ENCODE data around the gene ANO1. TPM values are rescaled to one million over a fixed set of nuclear protein-coding genes. Genes with fewer than 3 reads are reported as not detected.
A peak's percentile ranks its signal among the peaks of the same experiment; 100 is the strongest.

ANO1 gene
- total RNA-seq, 4 donors from 2014 or later, result 1.1 to 27.2 (median 4.2) TPM

DNA sequence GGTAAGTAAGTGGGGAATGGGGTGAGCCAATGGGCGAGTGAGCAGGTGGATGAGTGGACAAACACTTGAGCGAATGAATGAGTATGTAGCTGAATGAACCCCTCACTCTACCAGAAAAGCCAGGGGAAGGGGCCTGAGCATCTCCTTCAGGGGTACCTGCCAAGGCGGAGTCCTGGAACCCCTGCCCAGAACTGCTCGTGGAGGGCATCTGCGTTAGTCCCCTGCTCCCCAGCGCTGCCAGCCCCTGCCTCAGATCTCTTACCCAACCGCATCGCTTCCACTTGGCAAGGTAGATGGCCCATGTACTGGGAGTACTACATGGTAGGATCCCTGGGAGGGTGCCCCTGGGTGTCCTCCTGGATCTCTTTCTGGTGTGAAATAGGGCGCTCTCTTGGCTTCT is 7.4 kb upstream of the ANO1 start:
- Histone ChIP-seq H3K36me3 (no peaks in the 10 kb centered on the region), H3K9me3 (no peaks in the 10 kb centered on the region), H3K27me3 (no peaks in the 10 kb centered on the region), H3K27ac (no peak overlapping the region), H3K4me1 (no peaks in the 10 kb centered on the region), H3K4me3 (no peak overlapping the region)
- TF ChIP-seq POLR2A (IDR thresholded peaks at IDR 0.05), result no peak
- TF ChIP-seq, protein P1, sequence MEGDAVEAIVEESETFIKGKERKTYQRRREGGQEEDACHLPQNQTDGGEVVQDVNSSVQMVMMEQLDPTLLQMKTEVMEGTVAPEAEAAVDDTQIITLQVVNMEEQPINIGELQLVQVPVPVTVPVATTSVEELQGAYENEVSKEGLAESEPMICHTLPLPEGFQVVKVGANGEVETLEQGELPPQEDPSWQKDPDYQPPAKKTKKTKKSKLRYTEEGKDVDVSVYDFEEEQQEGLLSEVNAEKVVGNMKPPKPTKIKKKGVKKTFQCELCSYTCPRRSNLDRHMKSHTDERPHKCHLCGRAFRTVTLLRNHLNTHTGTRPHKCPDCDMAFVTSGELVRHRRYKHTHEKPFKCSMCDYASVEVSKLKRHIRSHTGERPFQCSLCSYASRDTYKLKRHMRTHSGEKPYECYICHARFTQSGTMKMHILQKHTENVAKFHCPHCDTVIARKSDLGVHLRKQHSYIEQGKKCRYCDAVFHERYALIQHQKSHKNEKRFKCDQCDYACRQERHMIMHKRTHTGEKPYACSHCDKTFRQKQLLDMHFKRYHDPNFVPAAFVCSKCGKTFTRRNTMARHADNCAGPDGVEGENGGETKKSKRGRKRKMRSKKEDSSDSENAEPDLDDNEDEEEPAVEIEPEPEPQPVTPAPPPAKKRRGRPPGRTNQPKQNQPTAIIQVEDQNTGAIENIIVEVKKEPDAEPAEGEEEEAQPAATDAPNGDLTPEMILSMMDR (IDR thresholded peaks at IDR 0.05), result no peak
- DNase-seq, result peak in 1 of 3 donors; percentile 25

DNA sequence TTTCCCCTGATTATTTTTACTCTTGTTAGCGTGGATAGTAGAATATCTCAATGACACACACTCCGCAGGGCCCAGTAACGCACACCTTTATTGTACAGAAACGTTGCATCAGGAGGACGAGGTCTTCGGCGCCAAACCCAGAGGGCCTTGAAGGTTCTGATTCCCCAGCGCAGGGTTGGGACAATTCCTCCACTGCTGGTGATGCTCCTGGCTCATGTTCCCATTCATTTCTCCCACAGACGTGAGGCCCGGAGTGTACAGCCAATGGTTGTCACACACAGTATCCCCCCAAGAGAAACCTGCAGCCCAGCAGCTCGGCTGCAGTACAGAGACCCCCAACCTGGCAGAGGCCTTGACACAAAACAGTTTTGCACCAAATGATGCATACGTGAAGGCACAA is 6.1 kb upstream of the ANO1 start:
- no peak for TF ChIP-seq POLR2A (IDR thresholded peaks at IDR 0.05)
- TF ChIP-seq, protein P1 (IDR thresholded peaks at IDR 0.05), result no peak
- Histone ChIP-seq H3K27ac (no peak overlapping the region), H3K4me1 (no peaks in the 10 kb centered on the region), H3K36me3 (no peaks in the 10 kb centered on the region), H3K4me3 (no peak overlapping the region), H3K27me3 (no peaks in the 10 kb centered on the region), H3K9me3 (no peaks in the 10 kb centered on the region)
- peak in 1 of 3 donors; percentile 17 for DNase-seq

DNA sequence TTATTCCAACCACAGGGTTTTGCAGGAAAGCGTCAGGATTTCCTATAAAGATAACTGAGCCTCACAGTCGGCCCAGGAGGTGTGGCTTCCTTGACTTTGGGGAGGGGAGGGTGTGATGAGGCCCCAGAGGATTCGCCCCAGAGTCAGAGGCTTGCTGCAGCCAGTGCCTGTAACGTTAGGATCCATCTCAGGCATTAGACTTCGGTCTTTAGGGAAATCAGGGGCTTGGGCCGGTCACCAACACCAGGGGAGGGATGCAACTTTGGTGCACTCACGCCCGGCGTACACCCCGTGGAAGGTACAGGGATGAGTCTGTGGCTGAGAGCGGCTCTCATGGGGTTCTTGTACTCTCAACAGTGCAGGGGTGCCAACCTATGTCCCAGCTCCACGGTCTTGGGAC is 5.7 kb upstream of the ANO1 start:
- TF ChIP-seq, protein P1 (IDR thresholded peaks at IDR 0.05), result no peak
- no peak for TF ChIP-seq POLR2A (IDR thresholded peaks at IDR 0.05)
- no peaks in the 10 kb centered on the region for H3K27me3 ChIP-seq
- H3K4me1 ChIP-seq, result no peaks in the 10 kb centered on the region
- H3K27ac ChIP-seq, result no peak overlapping the region
- H3K4me3 ChIP-seq, result no peak overlapping the region
- no peaks in the 10 kb centered on the region for H3K36me3 ChIP-seq
- DNase-seq, result peak in 1 of 3 donors; percentile 21
- H3K9me3 ChIP-seq, result no peaks in the 10 kb centered on the region

DNA sequence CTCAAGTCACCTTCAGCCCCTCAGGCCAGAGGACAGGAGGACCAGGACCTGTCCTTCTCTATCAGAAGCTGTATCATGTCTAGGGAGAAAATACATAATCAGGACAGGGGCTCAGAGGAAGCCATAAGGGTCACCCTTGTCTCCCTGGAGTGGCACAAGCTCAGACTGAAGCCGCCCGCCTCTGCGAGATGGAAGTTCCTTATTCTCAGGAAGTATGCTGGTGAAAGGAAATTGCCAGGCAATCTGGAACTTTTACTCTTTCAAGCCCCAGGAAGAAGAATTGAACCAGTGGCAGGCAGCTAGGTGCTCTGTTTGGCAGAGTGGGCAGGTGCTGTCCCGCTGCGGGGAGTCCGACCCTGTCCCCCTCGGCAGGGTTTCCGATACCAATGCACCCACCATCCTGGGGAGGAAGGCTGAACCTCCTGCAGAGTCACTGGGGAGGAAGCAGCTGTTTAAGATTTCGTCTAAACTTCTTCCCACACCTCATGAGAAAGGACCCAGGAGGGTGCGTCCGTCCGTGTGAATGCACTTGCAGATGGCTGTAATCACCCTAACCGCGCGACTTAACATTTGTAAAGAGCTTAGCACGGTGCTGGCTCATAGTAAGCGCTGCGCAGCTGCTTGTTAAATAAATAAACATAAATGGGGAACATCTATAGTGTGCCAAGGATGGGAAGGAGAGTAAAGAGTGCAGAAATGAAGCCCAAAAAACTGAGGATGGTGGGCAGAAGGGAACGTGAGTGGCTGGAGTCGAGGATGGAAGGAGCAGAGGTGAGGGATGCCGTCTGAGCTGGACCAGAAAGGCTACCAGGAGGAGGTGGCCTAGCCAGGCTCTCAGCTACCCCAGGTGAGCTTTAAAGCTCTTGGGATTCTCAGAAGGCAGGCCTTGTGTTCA is 5.0 kb upstream of the ANO1 start:
- Histone ChIP-seq H3K27me3 (no peaks in the 10 kb centered on the region), H3K4me1 (no peaks in the 10 kb centered on the region), H3K27ac (no peak overlapping the region), H3K36me3 (no peaks in the 10 kb centered on the region), H3K4me3 (no peak overlapping the region), H3K9me3 (no peaks in the 10 kb centered on the region)
- TF ChIP-seq, protein P1 (IDR thresholded peaks at IDR 0.05), result no peak
- no peak for TF ChIP-seq POLR2A (IDR thresholded peaks at IDR 0.05)
- peak in 1 of 3 donors; percentile 28 for DNase-seq

DNA sequence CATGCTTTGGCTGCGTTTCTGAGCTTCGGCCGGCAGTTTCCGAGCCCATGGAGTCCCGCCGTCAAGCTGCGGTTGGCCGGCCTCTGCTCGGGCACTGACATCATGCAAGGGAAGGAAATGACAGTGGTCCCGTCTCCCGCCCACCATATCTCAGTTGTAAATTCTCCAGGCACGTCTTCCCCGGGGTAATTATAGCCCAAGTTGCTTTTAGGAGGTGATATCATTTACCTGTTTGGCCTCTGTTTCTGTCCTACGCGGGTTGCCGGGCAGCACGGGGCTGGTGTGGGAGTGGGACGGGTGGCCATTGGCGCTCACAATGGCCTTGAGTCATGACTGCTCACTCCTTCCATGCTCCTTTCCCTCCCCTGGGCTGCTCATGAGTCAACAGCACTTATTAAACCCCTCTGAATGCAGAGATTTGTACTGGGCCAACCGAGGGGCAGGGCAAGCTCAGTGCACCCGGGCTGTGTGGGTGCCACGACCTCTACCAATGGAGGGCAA is 4.2 kb upstream of the ANO1 start:
- Histone ChIP-seq H3K36me3 (no peaks in the 10 kb centered on the region), H3K9me3 (no peaks in the 10 kb centered on the region), H3K27me3 (peaks cover 0 to 5% of the 10 kb centered on the region in 2 donors), H3K4me1 (no peaks in the 10 kb centered on the region), H3K4me3 (no peak overlapping the region), H3K27ac (no peak overlapping the region)
- DNase-seq, result peak in 1 of 3 donors; percentile 27
- TF ChIP-seq POLR2A (IDR thresholded peaks at IDR 0.05), result no peak
- TF ChIP-seq, protein P1 (IDR thresholded peaks at IDR 0.05), result no peak

Measured in Peyer's patch (tissue), 4 donors.